Upper lobe of left lung (tissue), 6 donors: ENCODE results near the gene DRAXIN. TPM values are rescaled to one million over a fixed set of nuclear protein-coding genes. Genes with fewer than 3 reads are reported as not detected.

Source experiments
- ATAC-seq, 2 donors: fragments of 200-7000 bp; cut with Tn5 transposase; one replicate each; pipeline ENCODE4 v1.9.1; 2022; ENCODE audit warnings: mild to moderate bottlenecking in 2 of 2, moderate library complexity in 2 of 2; ENCODE audit not compliant: low FRiP score in 2 of 2
- DNase-seq, 2 donors: peaks; one replicate each; pipeline ENCODE4 v3.0.0-alpha.2; 2019 to 2020
- H3K27ac ChIP-seq, 4 donors: fragments of 200-600 bp; sonication (generic); one replicate each; pipeline ENCODE4 v1.5.1; 2016 to 2019
- H3K27me3 ChIP-seq, 4 donors: fragments of 200-600 bp; sonication (generic); one replicate each; pipeline ENCODE4 v1.5.1; 2017 to 2019
- H3K36me3 ChIP-seq, 4 donors: fragments of 200-600 bp; sonication (generic); one replicate each; pipeline ENCODE4 v1.5.1; 2016 to 2019
- H3K4me1 ChIP-seq, 4 donors: fragments of 200-600 bp; sonication (generic); one replicate each; pipeline ENCODE4 v1.5.1; 2018 to 2019
- H3K4me3 ChIP-seq, 4 donors: fragments of 200-600 bp; sonication (generic); one replicate each; pipeline ENCODE4 v1.5.1; 2017 to 2019; ENCODE audit warnings: mild to moderate bottlenecking in 2 of 4, moderate library complexity in 1 of 4
- H3K9me3 ChIP-seq, 4 donors: fragments of 200-600 bp; sonication (generic); one replicate each; pipeline ENCODE4 v1.5.1; 2018 to 2019
- EP300 ChIP-seq, 4 donors: sonication (generic); formaldehyde crosslinking; IDR thresholded peaks; one replicate each; pipeline ENCODE4 v1.5.1; 2017; ENCODE audit warnings: antibody characterized with exemption in 4 of 4, control low read depth in 2 of 4
- POLR2A ChIP-seq, 4 donors: fragments of 450-650 bp; IDR thresholded peaks; one replicate each; pipeline ENCODE4 v1.5.1; 2016 to 2017; ENCODE audit warnings: antibody characterized with exemption in 4 of 4, mild to moderate bottlenecking in 2 of 4
- POLR2AphosphoS5 ChIP-seq, 2 donors: sonication (generic); formaldehyde crosslinking; IDR thresholded peaks; one replicate each; pipeline ENCODE4 v1.5.1; 2017; ENCODE audit warnings: antibody characterized with exemption in 2 of 2
- WGBS, 2 donors: methylation state at CpG; one replicate each; pipeline ENCODE4 v1.1.5; 2017 to 2018; 5-methylcytosine and 5-hydroxymethylcytosine counted together
- total RNA-seq, 6 donors: library from RNA; depleted of rRNA in 4 of 6; stranded (reverse); fragments of >200 nt in 4 of 6; gene quantifications; one replicate each; pipeline versions ENCODE4 v1.1.0 to v1.2.1, GENCODE V29; 2016 to 2021
- TF ChIP-seq, protein P1 (sequence below), 6 experiments: fragments of 450-650 bp in 4 of 6; fragments of 200-600 bp in 2 of 6; sonication (generic) in 2 of 6; IDR thresholded peaks; one replicate each; pipeline ENCODE4 v1.5.1; 2016 to 2019; ENCODE audit warnings: antibody characterized with exemption in 6 of 6
- donor health status: DM: no; HTN: no; CAD: no; lungs with moderate emphysema.
- donor health status: DM: no; HTN: yes; CAD: no; lungs with severe emphysema.

Gene DRAXIN
- total RNA-seq, 6 donors from 2014 or later: 0.11 to 0.17 TPM; not detected in 4

GRCh38 chr1:11680270-11681070 lies 11.0 kb upstream of the DRAXIN start:
- Histone ChIP-seq H3K4me3 (peak overlapping the region; percentile 33 to 88 (median 76)), H3K4me1 (peaks cover 12 to 28% (median 15%) of the 10 kb centered on the region in 4 donors), H3K27me3 (no peaks in the 10 kb centered on the region), H3K27ac (peak overlapping the region; percentile 83 to 93 (median 84)), H3K9me3 (no peaks in the 10 kb centered on the region), H3K36me3 (peaks cover 0 to 21% (median 12%) of the 10 kb centered on the region in 4 donors)
- TF ChIP-seq POLR2AphosphoS5 (IDR thresholded peaks at IDR 0.05) (no peak), POLR2A (IDR thresholded peaks at IDR 0.05) (no peak), EP300 (IDR thresholded peaks at IDR 0.05) (no peak)
- TF ChIP-seq, protein P1, sequence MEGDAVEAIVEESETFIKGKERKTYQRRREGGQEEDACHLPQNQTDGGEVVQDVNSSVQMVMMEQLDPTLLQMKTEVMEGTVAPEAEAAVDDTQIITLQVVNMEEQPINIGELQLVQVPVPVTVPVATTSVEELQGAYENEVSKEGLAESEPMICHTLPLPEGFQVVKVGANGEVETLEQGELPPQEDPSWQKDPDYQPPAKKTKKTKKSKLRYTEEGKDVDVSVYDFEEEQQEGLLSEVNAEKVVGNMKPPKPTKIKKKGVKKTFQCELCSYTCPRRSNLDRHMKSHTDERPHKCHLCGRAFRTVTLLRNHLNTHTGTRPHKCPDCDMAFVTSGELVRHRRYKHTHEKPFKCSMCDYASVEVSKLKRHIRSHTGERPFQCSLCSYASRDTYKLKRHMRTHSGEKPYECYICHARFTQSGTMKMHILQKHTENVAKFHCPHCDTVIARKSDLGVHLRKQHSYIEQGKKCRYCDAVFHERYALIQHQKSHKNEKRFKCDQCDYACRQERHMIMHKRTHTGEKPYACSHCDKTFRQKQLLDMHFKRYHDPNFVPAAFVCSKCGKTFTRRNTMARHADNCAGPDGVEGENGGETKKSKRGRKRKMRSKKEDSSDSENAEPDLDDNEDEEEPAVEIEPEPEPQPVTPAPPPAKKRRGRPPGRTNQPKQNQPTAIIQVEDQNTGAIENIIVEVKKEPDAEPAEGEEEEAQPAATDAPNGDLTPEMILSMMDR (IDR thresholded peaks at IDR 0.05): no peak
- ATAC-seq: peak; percentile 2 to 62
- 10 to 50% methylated on average over 7 to 53 of the region's 65 CpGs for WGBS, 2 donors
- DNase-seq: peak in 1 of 2 donors; percentile 83

GRCh38 chr1:11681071-11681771 lies 10.3 kb upstream of the DRAXIN start, which contains the start of gene MAD2L2:
TSS of gene MAD2L2 (minus strand) at chr1:11681148. CDS start at chr1:11680601, 547 bp downstream.
- no peaks in the 10 kb centered on the region for H3K9me3 ChIP-seq
- DNase-seq (peak; percentile 90 to 99), ATAC-seq (peak; percentile 96 to 99)
- peaks cover 12 to 28% (median 15%) of the 10 kb centered on the region in 4 donors for H3K4me1 ChIP-seq
- H3K27me3 ChIP-seq: no peaks in the 10 kb centered on the region
- WGBS, 2 donors: 1% methylated on average over 40 of the region's 71 CpGs; no CpG with 5 or more reads in 1 of the 2 donors
- H3K27ac ChIP-seq: peak within 1 kb of the TSS; percentile 83 to 93 (median 84)
- H3K36me3 ChIP-seq: peaks cover 0 to 13% (median 7%) of the 10 kb centered on the region in 4 donors
- TF ChIP-seq POLR2AphosphoS5 (IDR thresholded peaks at IDR 0.05) (peak; percentile 86 to 91), EP300 (IDR thresholded peaks at IDR 0.05) (no peak), POLR2A (IDR thresholded peaks at IDR 0.05) (peak in 1 of 4 donors; percentile 72)
- TF ChIP-seq, protein P1 (IDR thresholded peaks at IDR 0.05): peak in 1 of 6 experiments; percentile 13
- H3K4me3 ChIP-seq: peak within 1 kb of the TSS; percentile 33 to 88 (median 76)

DNA sequence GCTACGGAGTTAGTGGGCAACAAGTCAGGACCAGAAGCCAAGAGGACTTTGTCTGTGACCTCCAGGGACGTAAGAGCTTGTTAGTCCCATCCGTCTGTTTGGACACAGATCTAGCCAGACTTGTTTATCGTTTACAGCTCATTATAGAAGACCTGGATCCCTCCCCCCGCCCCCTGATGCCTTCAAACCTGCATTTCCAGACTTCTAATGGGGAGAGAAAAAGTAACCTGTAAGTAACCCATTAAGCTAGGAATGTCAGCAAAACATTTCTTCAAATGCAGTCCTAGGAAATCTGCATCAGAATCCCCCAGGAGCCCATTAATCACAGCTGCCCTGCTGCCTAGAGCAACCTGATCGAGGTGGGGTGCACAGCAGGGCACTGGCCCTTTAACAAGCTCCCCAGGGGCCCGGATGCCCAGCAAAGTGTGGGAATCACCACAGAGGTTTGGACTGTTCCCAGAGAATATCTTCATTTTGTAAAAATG lies 9.2 kb upstream of the DRAXIN start:
- H3K9me3 ChIP-seq: no peaks in the 10 kb centered on the region
- WGBS, 2 donors: 60 to 62% methylated on average over 6 to 7 of the region's 7 CpGs
- H3K4me1 ChIP-seq: peaks cover 12 to 28% (median 15%) of the 10 kb centered on the region in 4 donors
- TF ChIP-seq, protein P1 (IDR thresholded peaks at IDR 0.05): no peak
- TF ChIP-seq EP300 (IDR thresholded peaks at IDR 0.05): no peak
- TF ChIP-seq POLR2A (IDR thresholded peaks at IDR 0.05): no peak
- TF ChIP-seq POLR2AphosphoS5 (IDR thresholded peaks at IDR 0.05): no peak
- no peak for ATAC-seq
- no peak overlapping the region for H3K27ac ChIP-seq
- H3K4me3 ChIP-seq: no peak overlapping the region
- peaks cover 0 to 2% (median 1%) of the 10 kb centered on the region in 4 donors for H3K36me3 ChIP-seq
- H3K27me3 ChIP-seq: no peaks in the 10 kb centered on the region
- no peak for DNase-seq

- Histone ChIP-seq H3K27ac (no peak overlapping the region), H3K36me3 (no peaks in the 10 kb centered on the region), H3K27me3 (no peaks in the 10 kb centered on the region), H3K4me3 (no peak overlapping the region), H3K4me1 (peaks cover 12 to 28% (median 15%) of the 10 kb centered on the region in 4 donors), H3K9me3 (no peaks in the 10 kb centered on the region)
- DNase-seq: no peak
- WGBS, 2 donors: 60 to 67% methylated on average over 1 of the region's 1 CpG
- TF ChIP-seq POLR2AphosphoS5 (IDR thresholded peaks at IDR 0.05): no peak
- TF ChIP-seq, protein P1 (IDR thresholded peaks at IDR 0.05): no peak
- no peak for ATAC-seq
Measured at GRCh38 chr1:11682799-11683198, 8.7 kb upstream of the DRAXIN start.
